ENCODE data around the gene SELENOF. TPM values are rescaled to one million over a fixed set of nuclear protein-coding genes. Genes with fewer than 3 reads are reported as not detected.

Gene SELENOF
- total and polyA plus RNA-seq, 2 of the 13 experiments (the other 11 are each of a cell fraction or from before 2014, with no cell fraction given) = 133 to 163 TPM

DNA sequence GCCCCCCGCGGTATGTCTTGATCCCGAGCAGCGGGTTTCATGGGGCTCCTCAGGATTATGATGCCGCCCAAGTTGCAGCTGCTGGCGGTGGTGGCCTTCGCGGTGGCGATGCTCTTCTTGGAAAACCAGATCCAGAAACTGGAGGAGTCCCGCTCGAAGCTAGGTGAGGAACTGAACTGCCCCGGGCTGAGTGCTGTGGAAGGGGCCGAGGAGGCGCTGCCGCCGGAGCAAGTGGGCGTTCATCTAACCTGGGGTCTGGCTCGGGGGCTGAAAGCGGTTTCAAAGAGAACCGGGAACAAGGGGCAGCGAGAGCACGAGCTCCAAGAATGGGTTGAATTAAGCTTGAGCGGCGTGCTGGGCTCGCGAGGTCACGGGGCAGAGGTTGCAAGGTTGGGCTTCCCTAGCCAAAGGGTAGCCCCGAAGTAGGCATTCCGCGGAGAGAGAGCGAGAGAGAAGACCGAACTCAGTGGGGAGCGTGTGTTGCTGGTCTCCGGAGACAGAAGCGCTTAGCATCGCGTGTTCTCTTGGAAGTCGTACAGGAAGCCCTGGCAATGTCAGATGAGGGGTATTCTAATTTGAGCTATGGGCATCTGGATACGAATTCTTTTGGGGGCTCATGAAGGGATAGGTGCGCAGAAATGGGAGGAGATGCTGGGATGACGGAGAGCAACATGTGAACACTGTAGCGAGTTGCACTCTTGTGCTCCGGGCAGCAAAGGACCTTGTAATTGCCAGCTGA, 1.2 kb upstream of the SELENOF start (continued):
- TF ChIP-seq, protein P1, sequence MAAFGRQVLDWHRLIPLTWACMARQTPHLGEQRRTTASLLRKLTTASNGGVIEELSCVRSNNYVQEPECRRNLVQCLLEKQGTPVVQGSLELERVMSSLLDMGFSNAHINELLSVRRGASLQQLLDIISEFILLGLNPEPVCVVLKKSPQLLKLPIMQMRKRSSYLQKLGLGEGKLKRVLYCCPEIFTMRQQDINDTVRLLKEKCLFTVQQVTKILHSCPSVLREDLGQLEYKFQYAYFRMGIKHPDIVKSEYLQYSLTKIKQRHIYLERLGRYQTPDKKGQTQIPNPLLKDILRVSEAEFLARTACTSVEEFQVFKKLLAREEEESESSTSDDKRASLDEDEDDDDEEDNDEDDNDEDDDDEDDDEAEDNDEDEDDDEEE (CRISPR knock-in tag; IDR thresholded peaks at IDR 0.05) = no peak
- TF ChIP-seq SPEN (CRISPR knock-in tag; IDR thresholded peaks at IDR 0.05; ENCODE audit: low read depth) (no peak), ZNF614 (CRISPR knock-in tag; IDR thresholded peaks at IDR 0.05; ENCODE audit: borderline replicate concordance) (no peak), NONO (IDR thresholded peaks at IDR 0.05) (no peak), NONO (CRISPR knock-in tag; conservative IDR thresholded peaks at IDR 0.05) (no peak), ZNF44 (CRISPR knock-in tag; IDR thresholded peaks at IDR 0.05) (no peak), ZNF709 (CRISPR knock-in tag; IDR thresholded peaks at IDR 0.05) (no peak; the same call in none of the 2 replicates), SIN3B (IDR thresholded peaks at IDR 0.05; ENCODE audit: low read length) (no peak), ZNF335 (CRISPR knock-in tag; IDR thresholded peaks at IDR 0.05) (peak; percentile 65; the same call in 1 of the 2 replicates), KLF12 (CRISPR knock-in tag; IDR thresholded peaks at IDR 0.05; ENCODE audit: borderline replicate concordance) (no peak), SMARCE1 (IDR thresholded peaks at IDR 0.05; ENCODE audit: borderline replicate concordance) (no peak), ATAD3A (CRISPR knock-in tag; IDR thresholded peaks at IDR 0.05) (no peak), ZNF30 (CRISPR knock-in tag; IDR thresholded peaks at IDR 0.05) (0 out of 2 replicates have a peak, but pooled peaks have one; percentile 62), ZSCAN21 (CRISPR knock-in tag; IDR thresholded peaks at IDR 0.05; ENCODE audit: borderline replicate concordance) (no peak)
- TF ChIP-seq, protein P2, sequence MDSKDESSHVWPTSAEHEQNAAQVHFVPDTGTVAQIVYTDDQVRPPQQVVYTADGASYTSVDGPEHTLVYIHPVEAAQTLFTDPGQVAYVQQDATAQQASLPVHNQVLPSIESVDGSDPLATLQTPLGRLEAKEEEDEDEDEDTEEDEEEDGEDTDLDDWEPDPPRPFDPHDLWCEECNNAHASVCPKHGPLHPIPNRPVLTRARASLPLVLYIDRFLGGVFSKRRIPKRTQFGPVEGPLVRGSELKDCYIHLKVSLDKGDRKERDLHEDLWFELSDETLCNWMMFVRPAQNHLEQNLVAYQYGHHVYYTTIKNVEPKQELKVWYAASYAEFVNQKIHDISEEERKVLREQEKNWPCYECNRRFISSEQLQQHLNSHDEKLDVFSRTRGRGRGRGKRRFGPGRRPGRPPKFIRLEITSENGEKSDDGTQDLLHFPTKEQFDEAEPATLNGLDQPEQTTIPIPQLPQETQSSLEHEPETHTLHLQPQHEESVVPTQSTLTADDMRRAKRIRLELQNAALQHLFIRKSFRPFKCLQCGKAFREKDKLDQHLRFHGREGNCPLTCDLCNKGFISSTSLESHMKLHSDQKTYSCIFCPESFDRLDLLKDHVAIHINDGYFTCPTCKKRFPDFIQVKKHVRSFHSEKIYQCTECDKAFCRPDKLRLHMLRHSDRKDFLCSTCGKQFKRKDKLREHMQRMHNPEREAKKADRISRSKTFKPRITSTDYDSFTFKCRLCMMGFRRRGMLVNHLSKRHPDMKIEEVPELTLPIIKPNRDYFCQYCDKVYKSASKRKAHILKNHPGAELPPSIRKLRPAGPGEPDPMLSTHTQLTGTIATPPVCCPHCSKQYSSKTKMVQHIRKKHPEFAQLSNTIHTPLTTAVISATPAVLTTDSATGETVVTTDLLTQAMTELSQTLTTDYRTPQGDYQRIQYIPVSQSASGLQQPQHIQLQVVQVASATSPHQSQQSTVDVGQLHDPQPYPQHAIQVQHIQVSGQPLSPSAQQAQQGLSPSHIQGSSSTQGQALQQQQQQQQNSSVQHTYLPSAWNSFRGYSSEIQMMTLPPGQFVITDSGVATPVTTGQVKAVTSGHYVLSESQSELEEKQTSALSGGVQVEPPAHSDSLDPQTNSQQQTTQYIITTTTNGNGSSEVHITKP (CRISPR knock-in tag; IDR thresholded peaks at IDR 0.05; ENCODE audit: low read depth) = no peak
- TF ChIP-seq, protein P3, sequence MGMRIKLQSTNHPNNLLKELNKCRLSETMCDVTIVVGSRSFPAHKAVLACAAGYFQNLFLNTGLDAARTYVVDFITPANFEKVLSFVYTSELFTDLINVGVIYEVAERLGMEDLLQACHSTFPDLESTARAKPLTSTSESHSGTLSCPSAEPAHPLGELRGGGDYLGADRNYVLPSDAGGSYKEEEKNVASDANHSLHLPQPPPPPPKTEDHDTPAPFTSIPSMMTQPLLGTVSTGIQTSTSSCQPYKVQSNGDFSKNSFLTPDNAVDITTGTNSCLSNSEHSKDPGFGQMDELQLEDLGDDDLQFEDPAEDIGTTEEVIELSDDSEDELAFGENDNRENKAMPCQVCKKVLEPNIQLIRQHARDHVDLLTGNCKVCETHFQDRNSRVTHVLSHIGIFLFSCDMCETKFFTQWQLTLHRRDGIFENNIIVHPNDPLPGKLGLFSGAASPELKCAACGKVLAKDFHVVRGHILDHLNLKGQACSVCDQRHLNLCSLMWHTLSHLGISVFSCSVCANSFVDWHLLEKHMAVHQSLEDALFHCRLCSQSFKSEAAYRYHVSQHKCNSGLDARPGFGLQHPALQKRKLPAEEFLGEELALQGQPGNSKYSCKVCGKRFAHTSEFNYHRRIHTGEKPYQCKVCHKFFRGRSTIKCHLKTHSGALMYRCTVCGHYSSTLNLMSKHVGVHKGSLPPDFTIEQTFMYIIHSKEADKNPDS (CRISPR knock-in tag; IDR thresholded peaks at IDR 0.05) = peak; percentile 38; the same call in 1 of the 2 replicates
- TF ChIP-seq, protein P4, sequence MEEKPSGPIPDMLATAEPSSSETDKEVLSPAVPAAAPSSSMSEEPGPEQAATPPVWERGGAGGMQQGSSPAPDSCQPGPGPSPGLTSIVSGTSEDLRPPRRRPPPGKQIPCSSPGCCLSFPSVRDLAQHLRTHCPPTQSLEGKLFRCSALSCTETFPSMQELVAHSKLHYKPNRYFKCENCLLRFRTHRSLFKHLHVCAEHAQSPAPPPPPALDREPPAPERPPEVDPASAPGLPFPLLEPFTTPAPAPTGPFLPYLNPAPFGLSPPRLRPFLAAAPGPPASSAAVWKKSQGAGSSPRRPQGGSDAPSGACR (CRISPR knock-in tag; IDR thresholded peaks at IDR 0.05) = no peak
- TF ChIP-seq, protein P5, sequence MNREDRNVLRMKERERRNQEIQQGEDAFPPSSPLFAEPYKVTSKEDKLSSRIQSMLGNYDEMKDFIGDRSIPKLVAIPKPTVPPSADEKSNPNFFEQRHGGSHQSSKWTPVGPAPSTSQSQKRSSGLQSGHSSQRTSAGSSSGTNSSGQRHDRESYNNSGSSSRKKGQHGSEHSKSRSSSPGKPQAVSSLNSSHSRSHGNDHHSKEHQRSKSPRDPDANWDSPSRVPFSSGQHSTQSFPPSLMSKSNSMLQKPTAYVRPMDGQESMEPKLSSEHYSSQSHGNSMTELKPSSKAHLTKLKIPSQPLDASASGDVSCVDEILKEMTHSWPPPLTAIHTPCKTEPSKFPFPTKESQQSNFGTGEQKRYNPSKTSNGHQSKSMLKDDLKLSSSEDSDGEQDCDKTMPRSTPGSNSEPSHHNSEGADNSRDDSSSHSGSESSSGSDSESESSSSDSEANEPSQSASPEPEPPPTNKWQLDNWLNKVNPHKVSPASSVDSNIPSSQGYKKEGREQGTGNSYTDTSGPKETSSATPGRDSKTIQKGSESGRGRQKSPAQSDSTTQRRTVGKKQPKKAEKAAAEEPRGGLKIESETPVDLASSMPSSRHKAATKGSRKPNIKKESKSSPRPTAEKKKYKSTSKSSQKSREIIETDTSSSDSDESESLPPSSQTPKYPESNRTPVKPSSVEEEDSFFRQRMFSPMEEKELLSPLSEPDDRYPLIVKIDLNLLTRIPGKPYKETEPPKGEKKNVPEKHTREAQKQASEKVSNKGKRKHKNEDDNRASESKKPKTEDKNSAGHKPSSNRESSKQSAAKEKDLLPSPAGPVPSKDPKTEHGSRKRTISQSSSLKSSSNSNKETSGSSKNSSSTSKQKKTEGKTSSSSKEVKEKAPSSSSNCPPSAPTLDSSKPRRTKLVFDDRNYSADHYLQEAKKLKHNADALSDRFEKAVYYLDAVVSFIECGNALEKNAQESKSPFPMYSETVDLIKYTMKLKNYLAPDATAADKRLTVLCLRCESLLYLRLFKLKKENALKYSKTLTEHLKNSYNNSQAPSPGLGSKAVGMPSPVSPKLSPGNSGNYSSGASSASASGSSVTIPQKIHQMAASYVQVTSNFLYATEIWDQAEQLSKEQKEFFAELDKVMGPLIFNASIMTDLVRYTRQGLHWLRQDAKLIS (CRISPR knock-in tag; IDR thresholded peaks at IDR 0.05) = no peak
